ENCODE measurements around the gene UNK.

UNK gene

DNA sequence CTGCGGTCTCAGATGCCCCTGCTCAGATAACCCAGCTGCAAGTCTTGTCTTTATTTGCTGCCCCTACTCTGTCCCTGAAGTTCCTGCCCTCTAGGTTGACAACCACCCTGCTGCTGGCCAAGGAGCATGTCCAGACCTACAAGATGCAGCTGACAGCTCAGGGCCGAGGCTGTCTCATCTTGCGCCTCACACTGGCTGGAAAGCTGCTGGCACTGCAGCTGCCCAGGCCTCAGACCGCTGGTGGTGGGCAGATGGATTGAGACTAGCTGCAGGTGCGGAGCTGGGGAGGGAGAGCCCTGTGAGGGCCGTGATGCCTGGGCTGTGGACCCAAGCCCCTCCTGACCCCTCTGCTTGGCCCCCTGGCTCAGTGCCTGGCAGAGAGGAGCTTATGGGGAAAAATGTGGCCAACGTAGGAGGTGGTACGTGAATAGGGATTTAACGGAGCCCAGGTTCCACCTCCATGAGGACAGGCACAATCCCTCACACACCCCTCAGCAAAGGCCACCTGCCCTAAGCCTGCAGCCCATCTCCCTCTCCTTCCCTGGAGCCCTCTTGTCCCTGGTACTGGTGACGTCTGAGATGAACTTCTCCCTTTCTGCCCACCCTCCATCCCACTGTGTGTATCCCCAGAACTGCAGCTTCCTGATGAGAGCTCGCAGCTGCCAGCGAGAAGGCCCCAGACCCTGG, 11.3 kb upstream of the UNK start:
- Histone ChIP-seq H3K9me3 (ENCODE audit: control insufficient read depth, insufficient read depth, low read length) (no peaks in the 10 kb centered on the region), H3K79me2 (ENCODE audit: control insufficient read depth, low read length) (peaks cover 14% of the 10 kb centered on the region), H4K20me1 (ENCODE audit: control insufficient read depth, insufficient read depth, low read depth, low read length) (peaks cover 11% of the 10 kb centered on the region), H3K4me3 (ENCODE audit: low read length) (no peak overlapping the region), H3K4me1 (ENCODE audit: control insufficient read depth, low read length) (peaks cover 15% of the 10 kb centered on the region), H3K9me2 (replicated peaks; ENCODE audit: control insufficient read depth, low read length) (no peaks in the 10 kb centered on the region), H3K27me3 (ENCODE audit: control insufficient read depth, low read length) (no peaks in the 10 kb centered on the region), H3F3A (ENCODE audit: control insufficient read depth, insufficient read depth) (peaks cover 33% of the 10 kb centered on the region), H3K4me2 (ENCODE audit: low read length) (no peak overlapping the region), H3K27ac (ENCODE audit: low read depth, low read length) (no peak overlapping the region), H3K36me3 (ENCODE audit: control insufficient read depth, low read length) (peaks cover 27% of the 10 kb centered on the region)
- TF ChIP-seq CTCF (IDR thresholded peaks at IDR 0.05; ENCODE audit: low read depth, low read length, poor library complexity, severe bottlenecking) (no peak), EZH2phosphoT487 (IDR thresholded peaks at IDR 0.05; ENCODE audit: borderline replicate concordance, low read length) (no peak)

DNA sequence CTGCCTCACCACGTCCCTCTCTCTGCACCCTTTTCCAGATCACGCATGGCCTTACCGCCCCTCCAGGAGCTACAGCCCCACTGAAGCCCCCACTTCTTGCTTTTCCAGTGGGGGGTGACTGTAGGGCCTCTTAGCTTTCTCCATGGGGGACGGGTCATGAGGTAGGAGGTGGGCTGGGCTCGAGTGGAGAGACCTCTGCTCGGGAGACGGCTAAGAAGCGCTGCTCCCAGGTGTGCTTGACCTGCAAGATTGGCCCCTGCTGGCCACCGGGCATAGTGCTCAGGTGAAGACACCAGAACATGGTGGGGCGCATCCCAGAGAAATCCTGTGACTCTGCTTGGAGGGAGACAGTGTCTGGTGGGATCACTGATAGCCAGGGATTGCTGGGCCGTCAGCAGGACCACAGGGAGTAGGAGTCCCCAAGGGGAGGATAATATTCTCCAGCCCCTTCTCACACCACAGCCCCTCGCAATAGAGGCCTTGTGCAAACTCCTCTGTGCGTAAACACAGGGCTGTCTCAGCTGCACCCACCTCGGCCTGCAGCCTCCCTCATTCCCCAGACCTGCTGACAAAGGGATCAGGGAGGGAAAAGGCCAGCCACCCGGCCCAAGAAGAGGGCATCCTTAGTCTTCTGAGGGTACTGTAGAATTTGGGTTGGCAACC, 10.7 kb upstream of the UNK start:
- Histone ChIP-seq H3K4me3 (ENCODE audit: low read length) (no peak overlapping the region), H3K4me2 (ENCODE audit: low read length) (no peak overlapping the region), H3K9me2 (replicated peaks; ENCODE audit: control insufficient read depth, low read length) (no peaks in the 10 kb centered on the region), H3F3A (ENCODE audit: control insufficient read depth, insufficient read depth) (peaks cover 38% of the 10 kb centered on the region), H4K20me1 (ENCODE audit: control insufficient read depth, insufficient read depth, low read depth, low read length) (peaks cover 17% of the 10 kb centered on the region), H3K27ac (ENCODE audit: low read depth, low read length) (no peak overlapping the region), H3K27me3 (ENCODE audit: control insufficient read depth, low read length) (no peaks in the 10 kb centered on the region), H3K36me3 (ENCODE audit: control insufficient read depth, low read length) (peaks cover 34% of the 10 kb centered on the region), H3K9me3 (ENCODE audit: control insufficient read depth, insufficient read depth, low read length) (no peaks in the 10 kb centered on the region), H3K4me1 (ENCODE audit: control insufficient read depth, low read length) (peaks cover 18% of the 10 kb centered on the region), H3K79me2 (ENCODE audit: control insufficient read depth, low read length) (peaks cover 20% of the 10 kb centered on the region)
- TF ChIP-seq CTCF (IDR thresholded peaks at IDR 0.05; ENCODE audit: low read depth, low read length, poor library complexity, severe bottlenecking) = no peak

DNA sequence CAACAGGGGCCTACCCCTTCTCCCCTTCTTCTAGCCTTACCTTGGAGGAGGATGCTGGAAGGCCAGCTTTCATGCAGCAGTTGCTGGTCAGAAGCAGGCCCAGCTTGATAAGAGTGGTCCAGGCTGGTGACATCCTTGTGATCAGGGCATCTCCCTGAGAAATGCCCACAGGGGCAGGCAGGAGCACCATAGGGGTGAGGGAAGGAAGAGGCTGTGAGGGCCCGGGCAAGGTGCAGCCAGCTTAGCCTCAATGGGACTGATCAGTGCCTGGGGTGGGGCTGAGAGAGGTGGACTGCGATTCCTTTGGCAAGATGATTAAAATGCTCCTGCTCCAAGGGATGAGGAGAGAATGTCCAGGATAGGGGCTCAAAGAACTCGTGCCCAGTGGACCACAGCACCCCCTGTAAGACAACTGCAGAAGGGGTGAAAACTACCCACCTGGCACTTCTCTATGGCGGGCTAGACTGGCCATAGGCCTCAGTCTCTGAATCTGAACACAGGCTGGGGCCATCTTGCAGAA, 10.1 kb upstream of the UNK start:
- Histone ChIP-seq H3K36me3 (ENCODE audit: control insufficient read depth, low read length) (peaks cover 40% of the 10 kb centered on the region), H3K4me1 (ENCODE audit: control insufficient read depth, low read length) (peaks cover 18% of the 10 kb centered on the region), H3K9me3 (ENCODE audit: control insufficient read depth, insufficient read depth, low read length) (no peaks in the 10 kb centered on the region), H4K20me1 (ENCODE audit: control insufficient read depth, insufficient read depth, low read depth, low read length) (peaks cover 20% of the 10 kb centered on the region), H3K9me2 (replicated peaks; ENCODE audit: control insufficient read depth, low read length) (no peaks in the 10 kb centered on the region), H3K79me2 (ENCODE audit: control insufficient read depth, low read length) (peaks cover 26% of the 10 kb centered on the region), H3K27ac (ENCODE audit: low read depth, low read length) (no peak overlapping the region), H3K27me3 (ENCODE audit: control insufficient read depth, low read length) (no peaks in the 10 kb centered on the region), H3F3A (ENCODE audit: control insufficient read depth, insufficient read depth) (peaks cover 38% of the 10 kb centered on the region), H3K4me2 (ENCODE audit: low read length) (no peak overlapping the region), H3K4me3 (ENCODE audit: low read length) (no peak overlapping the region)
- TF ChIP-seq EZH2phosphoT487 (IDR thresholded peaks at IDR 0.05; ENCODE audit: borderline replicate concordance, low read length) (no peak), CTCF (IDR thresholded peaks at IDR 0.05; ENCODE audit: low read depth, low read length, poor library complexity, severe bottlenecking) (no peak)

All from DOHH2 (cell line).